Brain pericyte (primary cell): ENCODE data around the gene RAB11FIP2.
"Not testable (repeated sequence)": the region's sequence is repeated elsewhere in the genome, so short reads cannot be mapped to it uniquely, and the experiment has no call there.

Experiments used
- DNase-seq: peaks from one replicate; pipeline ENCODE4 v3.0.0-alpha.2; 2012; ENCODE audit warnings: low read depth, low spot score

Gene RAB11FIP2, protein sequence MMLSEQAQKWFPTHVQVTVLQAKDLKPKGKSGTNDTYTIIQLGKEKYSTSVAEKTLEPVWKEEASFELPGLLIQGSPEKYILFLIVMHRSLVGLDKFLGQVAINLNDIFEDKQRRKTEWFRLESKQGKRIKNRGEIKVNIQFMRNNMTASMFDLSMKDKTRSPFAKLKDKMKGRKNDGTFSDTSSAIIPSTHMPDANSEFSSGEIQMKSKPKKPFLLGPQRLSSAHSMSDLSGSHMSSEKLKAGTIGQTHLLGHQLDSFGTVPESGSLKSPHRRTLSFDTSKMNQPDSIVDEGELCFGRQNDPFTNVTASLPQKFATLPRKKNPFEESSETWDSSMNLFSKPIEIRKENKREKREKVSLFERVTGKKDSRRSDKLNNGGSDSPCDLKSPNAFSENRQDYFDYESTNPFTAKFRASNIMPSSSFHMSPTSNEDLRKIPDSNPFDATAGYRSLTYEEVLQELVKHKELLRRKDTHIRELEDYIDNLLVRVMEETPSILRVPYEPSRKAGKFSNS

DNA sequence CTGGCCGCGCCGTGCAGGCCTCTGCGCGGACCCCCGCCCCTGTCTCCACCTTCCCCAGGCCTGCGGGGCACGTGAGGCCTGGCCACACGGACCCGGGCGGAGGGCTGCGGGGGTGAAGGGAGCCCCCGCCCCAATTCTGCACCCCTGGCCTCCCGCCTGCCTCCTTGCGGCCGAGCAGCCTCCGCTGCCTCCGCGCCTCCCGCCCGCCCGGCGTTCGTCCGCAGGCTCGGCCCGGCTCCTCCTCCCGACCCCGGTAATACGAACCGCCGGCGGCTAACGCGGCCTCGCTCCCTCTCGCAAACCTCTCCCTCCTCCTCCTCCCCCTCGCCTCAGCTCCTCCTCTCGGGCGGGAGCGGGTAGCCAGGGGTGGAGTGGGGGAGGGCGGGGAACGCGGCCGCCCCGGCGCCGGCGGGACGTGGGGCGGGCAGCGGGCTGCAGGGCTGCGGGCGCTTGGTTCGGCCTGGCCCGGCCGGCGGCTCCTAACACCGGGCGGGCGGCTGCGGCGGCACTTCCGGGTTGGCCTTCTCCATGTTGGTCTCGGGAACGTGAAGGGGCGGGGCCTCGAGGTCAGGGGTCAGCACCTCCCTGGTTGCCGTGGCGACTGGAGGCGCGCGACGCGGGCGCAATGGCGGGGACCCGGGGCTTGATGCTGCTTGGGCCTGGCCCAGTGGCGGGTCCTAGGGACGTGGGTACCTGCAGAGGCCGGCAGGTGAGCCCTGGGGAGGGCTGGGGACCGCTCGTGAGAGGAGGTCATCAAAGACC is at the start of gene RAB11FIP2:
Gene RAB11FIP2 (minus strand): TSS at position 547 of the 762 bp plus-strand sequence. CDS start 778 bp downstream, outside the sequence.
- DNase-seq = peak; percentile 63

DNA sequence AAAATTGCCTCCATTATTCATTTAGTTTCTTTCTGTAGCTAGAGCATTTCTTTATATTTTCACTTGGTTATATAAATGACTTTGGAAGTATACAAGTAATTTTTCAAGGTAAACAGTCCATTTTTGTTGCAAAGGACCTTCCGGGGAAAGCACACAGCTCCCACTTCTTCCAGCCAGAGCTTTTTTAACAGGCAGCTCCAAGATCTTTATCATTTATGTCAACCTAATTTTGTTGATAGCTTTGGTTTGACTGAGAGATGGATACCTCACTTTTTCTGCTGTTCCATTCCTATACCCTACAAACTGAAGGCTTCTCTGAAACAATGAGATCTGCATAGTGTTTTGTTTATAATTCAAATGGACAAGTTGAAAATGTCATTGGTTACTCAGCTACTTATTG is 49.3 kb upstream of the RAB11FIP2 start:
- no peak for DNase-seq

DNA sequence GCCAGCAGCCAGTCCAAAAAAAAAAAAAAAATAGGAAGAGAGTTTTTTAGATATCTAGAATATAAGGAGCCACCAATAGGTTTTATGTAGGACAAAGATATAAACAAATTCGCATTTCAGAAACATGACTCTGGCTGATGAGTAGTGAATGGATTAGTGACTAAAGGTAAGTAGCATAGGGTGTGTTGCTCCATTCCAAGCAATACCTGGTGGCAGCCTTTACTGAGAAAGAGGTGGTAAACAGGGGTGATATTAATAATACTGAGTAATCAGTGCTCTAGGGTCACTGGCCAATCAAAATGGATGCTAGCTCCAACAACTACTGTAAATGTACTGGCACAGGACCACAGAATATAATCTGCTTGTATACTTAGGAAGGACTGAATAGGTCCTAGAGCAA is 45.5 kb upstream of the RAB11FIP2 start:
- DNase-seq = no peak

DNA sequence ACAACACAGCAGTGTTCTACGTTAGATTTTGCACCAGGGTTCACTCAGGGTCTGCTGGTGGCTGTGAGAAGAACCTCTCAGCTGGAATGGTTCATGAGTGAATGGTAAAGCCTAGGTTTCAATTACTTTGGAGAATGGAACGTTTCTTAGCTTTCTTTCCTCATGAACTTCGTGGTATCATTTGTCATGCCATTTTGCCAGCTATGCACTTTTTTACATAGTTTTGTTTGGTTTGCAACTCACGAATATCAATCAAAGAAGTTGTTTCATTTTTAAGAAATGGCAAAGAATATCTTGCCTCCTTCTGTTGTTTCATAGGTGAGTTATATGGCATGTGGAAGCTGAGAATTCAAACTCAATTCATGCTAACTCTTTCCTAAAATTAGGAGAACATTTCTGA is 34.1 kb upstream of the RAB11FIP2 start:
- no peak for DNase-seq

DNA sequence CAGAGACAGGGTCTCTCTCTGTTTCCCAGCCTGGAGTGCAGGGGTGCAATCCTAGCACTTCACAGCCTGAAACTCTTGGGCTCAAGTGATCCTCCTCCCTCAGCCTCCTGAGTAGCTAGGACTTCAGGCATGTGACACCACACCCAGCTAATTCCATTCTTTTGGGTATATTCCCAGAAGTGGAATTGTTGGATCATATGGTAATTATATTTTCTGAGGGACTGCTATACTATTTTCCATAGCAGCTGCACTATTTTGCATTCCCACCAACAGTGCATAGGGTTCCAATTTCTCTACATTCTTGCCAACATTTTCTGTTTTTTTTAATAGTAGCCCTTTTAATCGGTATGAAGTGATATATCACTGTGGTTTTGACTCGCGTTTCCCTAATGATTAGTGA is 30.0 kb upstream of the RAB11FIP2 start:
- no peak for DNase-seq

DNA sequence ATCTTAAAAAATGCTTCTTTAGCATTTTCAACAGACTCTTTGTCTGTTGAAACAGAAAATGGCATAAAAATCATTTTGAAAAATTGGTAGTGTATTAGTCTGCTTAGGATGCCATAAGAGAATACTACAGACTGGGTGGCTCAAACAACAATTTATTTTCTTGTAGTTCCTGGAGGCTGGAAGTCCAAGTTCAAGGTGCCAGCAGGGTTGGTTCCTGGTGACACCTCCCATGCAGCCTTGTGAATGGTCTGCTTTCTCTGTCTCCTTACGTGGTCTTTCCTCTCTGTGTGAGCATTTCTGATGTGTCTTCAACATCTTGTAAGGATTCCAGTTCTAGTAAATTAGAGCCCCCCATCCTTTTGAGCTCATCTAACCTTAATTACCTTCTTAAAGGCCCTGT is 26.1 kb upstream of the RAB11FIP2 start:
- no peak for DNase-seq

DNA sequence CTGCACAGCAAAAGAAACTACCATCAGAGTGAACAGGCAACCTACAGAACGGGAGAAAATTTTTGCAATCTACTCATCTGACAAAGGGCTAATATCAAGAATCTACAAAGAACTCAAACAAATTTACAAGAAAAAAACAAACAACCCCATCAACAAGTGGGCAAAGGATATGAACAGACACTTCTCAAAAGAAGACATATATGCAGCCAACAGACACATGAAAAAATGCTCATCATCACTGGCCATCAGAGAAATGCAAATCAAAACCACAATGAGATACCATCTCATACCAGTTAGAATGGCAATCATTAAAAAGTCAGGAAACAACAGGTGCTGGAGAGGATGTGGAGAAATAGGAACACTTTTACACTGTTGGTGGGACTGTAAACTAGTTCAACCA is 20.6 kb upstream of the RAB11FIP2 start:
- not testable (repeated sequence) for DNase-seq

DNA sequence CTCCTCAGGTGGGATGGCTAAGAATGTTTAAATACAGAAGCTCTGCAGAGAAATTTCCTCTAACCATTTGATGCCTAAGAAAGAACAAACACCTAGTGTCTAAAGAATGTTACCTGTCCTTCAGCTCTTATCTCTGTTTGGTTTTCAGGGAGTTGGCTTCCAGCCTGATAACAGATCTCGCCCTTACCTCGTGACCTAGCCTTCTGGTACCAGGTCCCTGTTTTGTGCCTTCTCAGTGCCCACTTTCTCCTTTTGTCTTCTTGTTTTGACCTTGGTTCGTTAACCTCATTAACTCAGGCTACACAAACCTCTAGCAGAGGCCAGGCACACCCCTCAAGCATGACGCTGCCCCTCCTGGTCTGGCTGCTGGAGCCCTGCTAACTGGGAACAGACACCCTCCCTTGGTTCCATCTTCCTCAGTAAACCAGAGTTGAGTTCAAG is 16.1 kb upstream of the RAB11FIP2 start:
- DNase-seq = no peak

DNA sequence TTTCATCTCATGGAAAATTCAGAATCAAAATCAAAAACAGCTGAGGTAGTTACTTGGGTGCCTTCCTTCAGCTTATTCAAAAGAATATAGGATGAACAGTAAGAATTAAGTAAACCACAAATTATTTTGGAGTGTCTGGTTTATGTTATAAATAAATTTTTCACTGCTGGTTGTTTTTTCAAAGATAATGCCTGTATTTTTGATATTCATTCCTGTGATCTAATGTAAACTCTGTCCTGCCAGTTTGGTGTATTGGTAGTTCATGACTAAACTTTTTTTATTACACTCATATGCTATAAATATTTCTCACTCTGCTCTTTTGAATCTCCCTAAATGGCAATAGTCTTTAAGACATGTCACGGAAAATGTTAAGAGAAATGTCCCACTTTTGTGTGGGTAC is 11.6 kb upstream of the RAB11FIP2 start:
- no peak for DNase-seq

DNA sequence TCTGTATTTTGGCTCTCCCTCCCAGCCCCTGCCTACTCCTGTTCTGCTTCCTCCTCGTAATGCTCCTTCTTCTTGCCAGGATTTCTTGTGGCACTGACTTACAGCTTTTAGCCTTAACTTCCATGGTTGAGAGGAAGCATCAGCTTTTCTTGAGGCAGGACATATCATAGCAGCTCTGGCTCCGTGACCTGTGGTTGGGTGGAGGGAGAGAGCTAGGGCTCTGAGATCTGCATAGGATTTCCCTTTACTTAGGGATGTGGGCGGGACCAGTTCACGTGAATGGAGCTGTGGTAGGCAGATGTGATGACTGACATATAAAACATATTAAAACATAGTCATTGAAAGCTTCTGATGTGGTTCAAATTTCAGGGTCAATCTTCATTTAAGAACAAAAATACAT is 10.6 kb upstream of the RAB11FIP2 start:
- DNase-seq = no peak

DNA sequence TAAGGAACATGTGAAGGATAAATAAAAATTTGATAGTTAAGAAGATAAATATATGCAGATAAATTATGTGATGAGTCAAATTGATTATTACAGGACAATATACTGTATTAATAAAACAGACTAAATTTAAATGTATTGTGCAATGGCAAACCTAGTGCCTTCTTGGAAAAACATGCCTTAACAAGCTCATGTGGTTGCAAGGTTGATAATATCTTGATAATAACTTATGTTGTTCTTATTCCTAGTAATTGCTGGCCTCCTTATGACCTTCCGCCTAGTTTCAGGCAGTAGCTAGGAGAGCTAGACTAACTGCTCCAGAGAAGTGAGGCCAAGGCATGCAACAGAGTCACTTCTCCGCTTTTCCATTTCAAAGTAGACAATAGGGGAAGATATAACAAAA is 7.6 kb upstream of the RAB11FIP2 start:
- DNase-seq = no peak

DNA sequence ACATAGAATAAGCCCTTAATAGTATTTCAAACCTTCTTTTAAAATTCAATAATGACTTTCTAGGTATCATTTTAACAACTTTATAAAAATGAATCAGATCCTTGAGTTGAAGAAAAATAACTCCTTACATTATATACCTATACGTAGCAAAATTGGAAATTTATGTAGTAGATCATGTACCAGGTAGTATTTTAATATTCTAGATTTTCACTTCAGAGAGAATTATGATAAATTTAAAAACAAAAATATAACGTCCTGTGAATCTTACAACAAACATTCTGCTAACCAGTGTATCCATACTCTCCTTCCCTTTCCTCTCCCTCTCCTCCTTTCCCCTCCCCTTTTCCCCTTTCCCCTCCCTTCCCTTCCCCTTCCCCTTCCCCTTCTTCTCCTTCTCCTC is 6.1 kb upstream of the RAB11FIP2 start:
- DNase-seq = no peak

DNA sequence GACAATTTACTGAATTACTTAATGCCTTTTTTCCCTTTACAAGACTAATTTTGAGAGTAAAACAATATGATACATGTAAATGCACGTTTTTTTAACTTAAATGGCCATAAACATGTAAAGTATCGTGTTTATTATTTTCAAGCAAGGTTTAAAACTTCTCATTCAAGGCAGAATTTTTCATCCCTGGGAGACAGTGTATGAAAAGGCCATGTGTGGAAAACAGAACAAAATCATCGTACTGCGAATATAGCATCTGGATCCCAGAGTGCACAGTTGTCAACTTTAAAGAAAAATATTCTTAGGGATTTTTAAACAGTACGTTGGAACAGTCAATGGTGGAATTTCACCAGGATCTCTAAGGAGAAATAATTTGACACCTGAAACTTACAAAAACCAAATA is 1.1 kb upstream of the RAB11FIP2 start:
- DNase-seq = no peak

DNA sequence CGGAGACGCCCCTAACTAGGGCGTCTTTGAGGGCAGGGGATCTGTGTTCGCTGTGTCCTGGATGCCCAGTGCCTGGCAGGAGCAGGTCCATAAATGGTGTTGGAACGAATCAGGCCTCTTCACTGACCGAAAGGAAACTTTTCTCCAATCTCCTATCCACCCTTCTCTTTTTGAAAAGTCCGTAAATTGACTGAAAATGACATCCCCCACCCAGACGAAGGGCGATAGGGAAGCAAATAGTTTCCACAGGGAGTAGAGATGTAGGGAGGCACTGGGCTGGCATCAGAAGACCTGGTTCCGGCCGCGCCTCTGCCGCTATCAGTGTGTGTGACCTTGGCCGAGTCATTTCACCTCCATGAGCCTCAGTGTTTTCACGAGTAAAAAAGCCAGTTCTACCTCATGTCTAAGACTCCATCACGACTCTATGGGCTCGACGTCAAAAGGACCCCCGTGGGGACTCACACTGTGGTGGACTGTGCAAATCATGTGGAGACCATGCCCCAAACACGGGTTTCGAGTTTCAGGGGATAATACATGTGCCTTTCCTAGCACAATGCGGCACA is 497 bp upstream of the RAB11FIP2 start:
- DNase-seq = no peak

DNA sequence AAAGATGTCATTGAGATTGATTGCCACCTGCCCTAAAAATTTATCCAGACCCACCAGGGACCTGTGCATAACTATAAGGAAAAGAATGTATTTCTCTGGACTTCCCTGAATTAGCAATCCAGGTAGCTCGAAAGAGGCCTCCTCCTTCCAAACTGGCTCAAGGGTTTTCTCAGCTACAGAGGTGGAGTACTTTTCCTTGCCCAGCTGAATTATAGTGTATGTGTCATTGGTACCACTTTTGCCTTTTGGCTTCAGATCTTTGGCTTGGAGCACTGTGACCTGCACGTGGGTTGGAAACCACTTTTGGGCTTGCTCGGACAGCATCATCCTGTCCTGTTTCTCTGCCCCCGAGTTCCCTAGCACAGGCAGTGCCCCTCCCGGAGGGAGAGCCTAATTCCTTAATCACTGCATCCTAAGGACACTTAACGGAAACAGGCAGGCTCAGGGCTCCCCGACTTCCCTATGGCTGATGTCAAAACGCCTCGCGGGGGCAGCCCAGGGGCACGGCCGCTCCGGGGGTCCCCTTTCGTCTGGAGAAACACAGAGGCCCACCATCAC is 825 bp downstream of the RAB11FIP2 start:
- DNase-seq = no peak

DNA sequence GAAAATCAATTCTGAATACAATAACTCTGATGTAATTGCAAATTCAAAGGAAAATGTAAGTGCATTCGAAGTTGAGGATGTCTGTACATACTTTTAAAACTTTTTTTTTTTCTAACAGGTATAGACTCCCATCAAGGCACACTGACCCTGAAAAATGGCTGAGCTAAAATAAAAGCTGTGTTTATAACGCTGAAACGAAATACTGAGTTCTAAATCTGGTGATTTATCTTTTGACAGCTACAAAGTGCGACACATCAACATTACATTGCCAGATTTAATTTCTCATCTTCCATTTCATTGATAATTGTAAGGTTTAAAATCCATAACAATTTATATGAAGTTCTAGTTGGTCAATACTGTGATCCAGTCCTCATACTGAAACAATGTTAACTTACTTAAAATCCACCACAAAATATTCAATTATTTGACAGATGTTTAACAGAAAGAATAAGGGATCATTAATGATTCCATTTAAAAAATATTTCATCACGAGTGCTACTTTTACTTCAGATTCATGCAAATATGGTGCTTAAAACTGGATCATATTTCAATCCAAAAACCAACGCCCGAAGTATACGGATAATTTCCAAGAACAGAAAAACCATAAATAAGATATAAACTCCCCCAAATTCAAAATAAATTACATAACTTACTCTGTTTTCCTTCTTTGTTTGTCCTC is 1.4 kb downstream of the RAB11FIP2 start:
- DNase-seq = no peak

DNA sequence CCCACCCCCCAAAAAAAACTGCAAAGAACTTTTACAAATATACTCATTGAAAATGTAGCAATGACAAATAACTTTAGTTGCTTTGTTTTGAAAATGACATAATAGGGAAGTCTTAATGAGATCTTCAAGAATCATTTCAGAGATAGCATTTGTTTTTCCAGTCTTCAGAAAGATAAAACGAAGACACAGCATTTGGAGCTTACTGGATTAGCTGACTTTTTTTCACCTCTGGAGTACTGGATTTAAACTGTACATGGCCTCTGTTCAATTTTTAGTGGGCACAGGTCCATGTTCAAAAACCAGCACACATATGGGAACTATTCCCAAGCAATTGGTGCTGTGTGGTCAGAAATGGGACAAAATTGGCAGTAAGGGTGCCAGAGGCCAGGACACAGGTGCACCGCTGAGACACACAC is 3.9 kb downstream of the RAB11FIP2 start:
- DNase-seq = no peak

DNA sequence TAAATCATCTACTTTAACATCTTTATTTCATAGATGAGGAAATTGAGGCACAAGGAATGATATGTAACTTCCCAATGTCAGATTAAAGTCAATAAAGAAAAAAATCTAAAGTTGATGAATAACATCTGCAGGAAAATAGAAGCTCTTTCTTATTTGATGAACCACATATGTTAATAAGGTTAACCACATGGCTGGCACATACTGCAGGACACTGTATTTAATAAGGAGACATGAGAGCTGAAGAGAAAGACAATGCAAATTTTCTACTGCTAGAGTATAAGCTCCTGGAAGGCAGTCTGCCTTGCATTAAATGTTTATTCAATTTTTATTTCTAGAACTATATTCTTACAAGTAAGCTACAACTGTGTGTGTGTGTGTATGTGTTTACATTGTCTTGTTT is 4.4 kb downstream of the RAB11FIP2 start:
- no peak for DNase-seq

DNA sequence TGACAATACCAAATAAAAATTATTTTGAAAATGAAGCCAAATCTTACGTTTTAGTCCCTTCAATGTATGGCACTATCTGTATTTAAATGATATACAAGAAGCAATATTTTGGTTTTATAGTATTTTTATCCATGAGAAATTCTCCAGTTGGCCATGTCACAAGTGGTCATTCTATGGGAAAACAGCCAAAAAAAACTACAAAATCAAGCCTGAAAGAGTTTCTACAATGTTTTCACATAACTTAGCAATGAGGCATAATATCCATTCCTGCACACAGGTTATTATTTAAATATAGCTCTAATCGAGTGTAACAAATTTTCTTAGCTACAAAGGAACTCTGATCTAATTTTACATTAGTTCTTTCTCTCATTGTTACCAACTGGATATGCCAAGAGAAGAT is 5.4 kb downstream of the RAB11FIP2 start:
- DNase-seq = no peak

DNA sequence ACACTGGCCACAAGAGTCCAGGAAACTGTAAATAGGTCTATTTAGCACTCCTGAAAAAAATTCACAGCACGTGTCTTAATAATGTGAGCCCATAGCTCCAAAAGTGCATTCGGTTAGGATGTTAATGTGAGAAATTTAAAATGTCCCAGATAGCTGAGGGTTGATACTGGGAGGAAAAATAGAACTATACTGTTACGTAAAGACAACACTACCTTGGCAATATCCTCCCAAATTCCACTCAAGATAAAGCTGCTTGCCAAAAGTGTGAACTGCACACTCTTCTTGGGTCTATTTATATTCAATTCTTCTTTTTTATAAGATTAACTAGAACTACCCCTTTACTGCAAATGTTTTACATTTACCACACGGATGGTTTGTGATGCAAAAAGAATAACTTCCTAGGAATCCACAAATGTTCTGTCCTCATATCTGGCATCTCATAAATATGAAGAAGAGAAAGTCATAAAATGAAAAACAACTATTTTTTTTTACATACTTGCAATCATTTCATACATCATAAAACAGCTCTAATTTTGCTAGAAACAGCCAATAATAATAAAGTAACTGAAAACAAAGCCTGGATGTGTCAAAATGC is 10.4 kb downstream of the RAB11FIP2 start:
- no peak for DNase-seq

DNA sequence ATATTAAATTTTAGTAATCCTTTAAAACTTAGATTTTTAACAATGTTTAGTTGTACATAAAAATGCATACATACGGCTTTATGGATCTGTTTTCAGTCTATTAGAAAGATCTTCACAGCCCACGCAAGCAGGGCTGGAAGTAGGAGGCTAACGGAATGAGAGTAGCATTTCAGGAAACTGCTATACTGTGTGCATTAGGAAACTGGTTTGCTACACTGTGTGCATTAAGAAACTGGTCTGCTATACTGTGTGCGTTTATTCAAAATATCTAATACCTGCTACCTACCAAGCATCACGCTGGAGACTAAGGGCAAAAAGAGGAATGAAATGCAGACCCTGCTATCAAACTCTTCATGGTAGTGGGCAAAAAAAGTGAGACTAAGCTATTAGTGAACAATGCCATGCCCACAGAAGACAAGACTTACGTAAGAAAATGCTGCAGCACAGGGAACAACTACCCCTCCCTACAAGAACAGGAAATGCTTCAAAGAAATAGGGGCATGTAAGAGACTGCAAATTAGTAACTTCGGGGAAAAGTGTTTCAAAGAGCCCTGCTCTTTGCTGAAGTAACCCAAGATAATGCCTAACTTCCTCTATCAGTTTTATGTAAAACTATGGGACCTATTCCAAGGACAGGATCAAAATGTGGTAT is 11.3 kb downstream of the RAB11FIP2 start:
- no peak for DNase-seq
